ENCODE results near the gene STMND1. TPM values are rescaled to one million over a fixed set of nuclear protein-coding genes. Genes with fewer than 3 reads are reported as not detected.

The STMND1 gene
- total RNA-seq, 1 experiment from 2014 or later, result not detected

DNA sequence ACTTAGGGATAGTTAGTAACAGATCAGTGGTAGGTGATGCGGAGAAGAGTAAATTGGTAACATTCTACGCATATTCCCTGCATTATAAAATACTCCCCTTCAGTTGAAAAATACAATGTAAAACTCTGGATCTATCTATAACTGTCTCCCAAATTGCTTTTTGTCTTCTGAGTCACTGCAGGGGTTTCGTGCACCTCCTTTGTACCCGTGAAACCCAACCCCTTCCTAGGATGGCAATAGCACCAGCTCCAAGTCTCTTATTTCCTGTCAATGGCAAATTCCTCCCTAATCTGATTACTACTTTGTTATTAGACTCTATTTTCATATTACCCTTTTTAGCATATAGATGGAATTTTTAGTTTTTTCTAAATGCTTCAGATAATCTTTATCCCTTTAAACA is 20.6 kb upstream of the STMND1 start:
- 0 out of 2 replicates have a peak, but pooled peaks cover 3% of the 10 kb centered on the region for H3K4me1 Mint-ChIP-seq
- H3K27ac Mint-ChIP-seq, result no peak overlapping the region
- TF ChIP-seq GRHL2 (CRISPR knock-in tag; IDR thresholded peaks at IDR 0.05; ENCODE audit: insufficient replicate concordance, severe bottlenecking) (no peak), ZNF232 (CRISPR knock-in tag; IDR thresholded peaks at IDR 0.05) (no peak), TEAD1 (CRISPR knock-in tag; IDR thresholded peaks at IDR 0.05) (no peak), MXD4 (CRISPR knock-in tag; IDR thresholded peaks at IDR 0.05; ENCODE audit: borderline replicate concordance) (no peak), FOXP4 (CRISPR knock-in tag; IDR thresholded peaks at IDR 0.05) (no peak), ATF3 (CRISPR knock-in tag; conservative IDR thresholded peaks at IDR 0.05) (no peak), ZNF317 (CRISPR knock-in tag; IDR thresholded peaks at IDR 0.05; ENCODE audit: borderline replicate concordance, low read depth) (no peak), ZNF138 (CRISPR knock-in tag; conservative IDR thresholded peaks at IDR 0.05) (no peak), NR2C2 (CRISPR knock-in tag; IDR thresholded peaks at IDR 0.05) (no peak), ZBTB21 (CRISPR knock-in tag; IDR thresholded peaks at IDR 0.05; ENCODE audit: borderline replicate concordance) (no peak), KAT7 (CRISPR knock-in tag; IDR thresholded peaks at IDR 0.05; ENCODE audit: borderline replicate concordance) (no peak), NR3C1 (CRISPR knock-in tag; conservative IDR thresholded peaks at IDR 0.05; ENCODE audit: low read depth) (no peak)
- TF ChIP-seq, protein P1, sequence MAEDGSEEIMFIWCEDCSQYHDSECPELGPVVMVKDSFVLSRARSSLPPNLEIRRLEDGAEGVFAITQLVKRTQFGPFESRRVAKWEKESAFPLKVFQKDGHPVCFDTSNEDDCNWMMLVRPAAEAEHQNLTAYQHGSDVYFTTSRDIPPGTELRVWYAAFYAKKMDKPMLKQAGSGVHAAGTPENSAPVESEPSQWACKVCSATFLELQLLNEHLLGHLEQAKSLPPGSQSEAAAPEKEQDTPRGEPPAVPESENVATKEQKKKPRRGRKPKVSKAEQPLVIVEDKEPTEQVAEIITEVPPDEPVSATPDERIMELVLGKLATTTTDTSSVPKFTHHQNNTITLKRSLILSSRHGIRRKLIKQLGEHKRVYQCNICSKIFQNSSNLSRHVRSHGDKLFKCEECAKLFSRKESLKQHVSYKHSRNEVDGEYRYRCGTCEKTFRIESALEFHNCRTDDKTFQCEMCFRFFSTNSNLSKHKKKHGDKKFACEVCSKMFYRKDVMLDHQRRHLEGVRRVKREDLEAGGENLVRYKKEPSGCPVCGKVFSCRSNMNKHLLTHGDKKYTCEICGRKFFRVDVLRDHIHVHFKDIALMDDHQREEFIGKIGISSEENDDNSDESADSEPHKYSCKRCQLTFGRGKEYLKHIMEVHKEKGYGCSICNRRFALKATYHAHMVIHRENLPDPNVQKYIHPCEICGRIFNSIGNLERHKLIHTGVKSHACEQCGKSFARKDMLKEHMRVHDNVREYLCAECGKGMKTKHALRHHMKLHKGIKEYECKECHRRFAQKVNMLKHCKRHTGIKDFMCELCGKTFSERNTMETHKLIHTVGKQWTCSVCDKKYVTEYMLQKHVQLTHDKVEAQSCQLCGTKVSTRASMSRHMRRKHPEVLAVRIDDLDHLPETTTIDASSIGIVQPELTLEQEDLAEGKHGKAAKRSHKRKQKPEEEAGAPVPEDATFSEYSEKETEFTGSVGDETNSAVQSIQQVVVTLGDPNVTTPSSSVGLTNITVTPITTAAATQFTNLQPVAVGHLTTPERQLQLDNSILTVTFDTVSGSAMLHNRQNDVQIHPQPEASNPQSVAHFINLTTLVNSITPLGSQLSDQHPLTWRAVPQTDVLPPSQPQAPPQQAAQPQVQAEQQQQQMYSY (CRISPR knock-in tag; IDR thresholded peaks at IDR 0.05), result no peak
- TF ChIP-seq, protein P2, sequence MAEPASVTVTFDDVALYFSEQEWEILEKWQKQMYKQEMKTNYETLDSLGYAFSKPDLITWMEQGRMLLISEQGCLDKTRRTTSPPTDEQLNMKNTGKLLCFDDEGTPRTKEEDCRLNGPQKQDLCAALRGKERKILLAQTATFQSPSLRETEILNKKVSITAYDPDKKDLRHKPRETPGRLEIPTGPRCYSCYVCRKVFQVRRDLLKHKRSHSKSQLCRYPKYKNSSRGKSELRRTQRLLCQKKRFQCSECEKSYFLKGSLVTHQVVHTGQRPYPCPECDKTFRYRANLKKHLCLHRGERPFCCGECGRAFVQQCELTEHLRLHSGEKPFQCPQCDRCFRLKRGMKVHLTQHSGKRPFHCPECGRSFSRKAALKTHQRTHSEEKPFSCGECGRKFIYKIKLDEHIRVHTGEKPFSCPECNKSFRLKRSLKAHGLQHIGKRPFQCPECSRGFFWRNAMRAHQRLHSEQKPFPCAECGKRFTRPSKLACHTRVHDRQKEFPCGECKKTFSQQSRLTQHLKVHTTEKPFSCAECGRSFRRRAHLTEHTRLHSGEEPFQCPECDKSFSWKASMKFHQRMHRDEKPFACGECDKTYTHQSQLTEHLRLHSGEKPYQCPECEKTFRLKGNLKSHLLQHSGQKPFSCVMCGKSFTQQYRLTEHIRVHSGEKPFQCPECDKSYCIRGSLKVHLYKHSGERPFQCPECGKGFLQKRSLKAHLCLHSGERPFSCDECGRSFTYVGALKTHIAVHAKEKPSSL (CRISPR knock-in tag; conservative IDR thresholded peaks at IDR 0.05), result no peak
- ATAC-seq (no peak), DNase-seq (ENCODE audit: low spot score) (no peak)
- CTCF ChIA-PET, result no interaction called here
- H3K27me3 Mint-ChIP-seq (ENCODE audit: low read depth), result no peaks in the 10 kb centered on the region
- POLR2A ChIA-PET, result no interaction called here
- peaks cover 5% of the 10 kb centered on the region for H3K9me3 Mint-ChIP-seq
- no peaks in the 10 kb centered on the region for H3K36me3 Mint-ChIP-seq
- no peak overlapping the region for H3K4me3 Mint-ChIP-seq

- POLR2A ChIA-PET, result no interaction called here
- CTCF ChIA-PET, result no interaction called here
- DNase-seq (ENCODE audit: low spot score), result no peak
- Mint-ChIP-seq H3K27me3 (ENCODE audit: low read depth) (no peaks in the 10 kb centered on the region), H3K4me1 (0 out of 2 replicates have a peak, but pooled peaks cover 5% of the 10 kb centered on the region), H3K36me3 (no peaks in the 10 kb centered on the region), H3K9me3 (no peaks in the 10 kb centered on the region), H3K4me3 (no peak overlapping the region), H3K27ac (no peak overlapping the region)
- ATAC-seq, result no peak
- TF ChIP-seq SMAD3 (CRISPR knock-in tag; IDR thresholded peaks at IDR 0.05; ENCODE audit: borderline replicate concordance) (no peak), ZNF219 (CRISPR knock-in tag; IDR thresholded peaks at IDR 0.05; ENCODE audit: borderline replicate concordance) (no peak), OVOL2 (CRISPR knock-in tag; IDR thresholded peaks at IDR 0.05; ENCODE audit: borderline replicate concordance) (no peak), IRF2 (CRISPR knock-in tag; IDR thresholded peaks at IDR 0.05; ENCODE audit: borderline replicate concordance, low read depth) (no peak), ZNF396 (CRISPR knock-in tag; IDR thresholded peaks at IDR 0.05; ENCODE audit: borderline replicate concordance) (no peak), CBFB (CRISPR knock-in tag; IDR thresholded peaks at IDR 0.05; ENCODE audit: low read depth) (no peak)
Measured at GRCh38 chr6:17081860-17082508, 19.9 kb upstream of the STMND1 start.
